ENCODE results near the gene PLCXD1.
"Not testable (repeated sequence)": the region's sequence is repeated elsewhere in the genome, so short reads cannot be mapped to it uniquely, and the experiment has no call there.

The PLCXD1 gene

DNA sequence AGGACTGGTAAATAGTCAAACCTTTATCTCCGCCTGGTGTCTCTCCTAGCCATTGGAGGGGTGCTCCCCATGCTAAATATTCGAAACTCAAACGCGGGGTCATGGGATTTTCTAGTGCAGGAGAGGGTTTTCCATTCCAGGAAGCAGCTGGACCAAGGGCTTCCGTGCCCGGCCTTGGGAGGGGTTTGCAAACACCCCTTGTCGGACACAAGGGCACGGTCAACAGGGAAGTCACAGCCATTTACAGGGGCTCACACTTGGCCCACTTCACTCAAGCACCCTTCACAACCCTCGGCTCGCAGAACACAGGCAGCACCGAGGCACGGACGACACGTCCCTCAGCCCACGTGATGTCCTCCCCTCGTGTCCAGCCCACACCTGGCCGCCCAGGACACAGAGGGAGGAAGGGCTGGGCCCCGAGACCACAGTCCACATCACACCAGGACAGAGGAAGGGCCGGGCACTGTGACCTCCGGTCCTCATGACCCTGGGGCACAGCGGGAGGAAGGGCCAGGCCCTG, 10.3 kb upstream of the PLCXD1 start:
- no peak for DNase-seq (ENCODE audit: low spot score)
- TF ChIP-seq, protein P1, sequence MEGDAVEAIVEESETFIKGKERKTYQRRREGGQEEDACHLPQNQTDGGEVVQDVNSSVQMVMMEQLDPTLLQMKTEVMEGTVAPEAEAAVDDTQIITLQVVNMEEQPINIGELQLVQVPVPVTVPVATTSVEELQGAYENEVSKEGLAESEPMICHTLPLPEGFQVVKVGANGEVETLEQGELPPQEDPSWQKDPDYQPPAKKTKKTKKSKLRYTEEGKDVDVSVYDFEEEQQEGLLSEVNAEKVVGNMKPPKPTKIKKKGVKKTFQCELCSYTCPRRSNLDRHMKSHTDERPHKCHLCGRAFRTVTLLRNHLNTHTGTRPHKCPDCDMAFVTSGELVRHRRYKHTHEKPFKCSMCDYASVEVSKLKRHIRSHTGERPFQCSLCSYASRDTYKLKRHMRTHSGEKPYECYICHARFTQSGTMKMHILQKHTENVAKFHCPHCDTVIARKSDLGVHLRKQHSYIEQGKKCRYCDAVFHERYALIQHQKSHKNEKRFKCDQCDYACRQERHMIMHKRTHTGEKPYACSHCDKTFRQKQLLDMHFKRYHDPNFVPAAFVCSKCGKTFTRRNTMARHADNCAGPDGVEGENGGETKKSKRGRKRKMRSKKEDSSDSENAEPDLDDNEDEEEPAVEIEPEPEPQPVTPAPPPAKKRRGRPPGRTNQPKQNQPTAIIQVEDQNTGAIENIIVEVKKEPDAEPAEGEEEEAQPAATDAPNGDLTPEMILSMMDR (IDR thresholded peaks at IDR 0.05; ENCODE audit: extremely low read depth, missing control alignments), result no peak

DNA sequence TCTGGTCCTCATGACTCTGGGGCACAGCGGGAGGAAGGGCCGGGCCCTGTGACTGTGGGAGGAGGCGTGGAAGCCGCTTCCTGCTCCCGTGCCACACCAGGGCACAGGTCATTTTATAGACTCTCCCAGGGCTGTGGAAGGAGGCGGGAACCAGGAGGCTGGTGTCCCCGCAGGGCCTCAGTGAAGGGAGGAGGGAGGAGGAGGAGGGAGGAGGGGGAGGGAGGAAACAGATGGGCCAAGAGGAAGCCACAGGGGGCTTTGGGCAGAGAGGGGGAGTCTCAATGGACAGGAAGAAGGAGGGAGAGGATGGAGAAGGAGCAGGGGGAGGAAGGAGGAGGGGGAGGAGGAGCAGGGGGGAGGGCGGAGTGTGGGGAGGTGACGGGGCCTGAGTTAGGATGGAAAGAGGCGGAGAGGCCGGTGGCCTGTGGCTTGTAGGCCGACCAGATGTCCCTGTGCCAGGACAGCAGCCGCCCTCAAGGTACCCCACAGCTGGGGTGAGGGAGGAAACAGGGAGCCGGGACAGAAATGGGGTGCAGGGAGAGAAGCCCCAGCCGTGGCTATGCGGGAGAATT, 6.2 kb upstream of the PLCXD1 start:
- DNase-seq (ENCODE audit: low spot score), result no peak

GRCh38 chrX:275476-275966, 5.7 kb upstream of the PLCXD1 start:
- no peak for DNase-seq (ENCODE audit: low spot score)
- TF ChIP-seq, protein P1 (IDR thresholded peaks at IDR 0.05; ENCODE audit: extremely low read depth, missing control alignments), result no peak

More for the DNA sequence above, 6.2 kb upstream of the PLCXD1 start:
- TF ChIP-seq, protein P1 (IDR thresholded peaks at IDR 0.05; ENCODE audit: extremely low read depth, missing control alignments), result no peak

DNA sequence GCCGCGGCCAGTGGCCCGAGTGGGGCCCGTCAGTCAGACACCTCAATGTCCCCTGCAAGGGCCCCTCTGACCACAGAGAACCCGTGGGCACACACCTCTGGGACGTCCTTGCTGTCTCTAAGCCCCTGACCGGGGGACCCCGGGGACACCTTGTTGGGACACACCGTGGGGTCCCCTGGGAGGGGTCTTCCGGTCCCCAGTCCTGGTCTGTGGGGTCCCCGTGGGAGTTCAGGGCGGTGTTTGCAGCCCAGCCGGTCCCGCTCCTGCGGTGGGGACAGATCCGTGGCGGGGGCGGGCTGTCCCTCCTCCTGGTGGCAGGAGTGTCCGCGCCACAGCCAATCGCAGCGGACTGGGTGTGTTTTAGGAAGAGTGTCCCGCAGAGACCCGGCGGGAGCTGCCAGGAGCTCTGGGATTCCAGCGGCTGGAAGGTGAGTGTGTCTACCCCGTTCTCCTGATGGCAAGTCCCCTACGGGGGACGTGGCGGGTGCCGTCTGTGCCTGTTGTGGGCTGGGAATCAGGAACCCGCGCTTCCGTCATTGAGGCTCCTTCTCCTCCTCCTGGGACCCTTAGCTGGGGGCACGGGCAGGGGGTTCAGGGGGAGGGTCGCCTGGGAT, 5.1 kb upstream of the PLCXD1 start:
- DNase-seq (ENCODE audit: low spot score), result peak; percentile 88
- TF ChIP-seq, protein P1 (IDR thresholded peaks at IDR 0.05; ENCODE audit: extremely low read depth, missing control alignments), result no peak

- DNase-seq (ENCODE audit: low spot score), result peak; percentile 56
- TF ChIP-seq, protein P1 (IDR thresholded peaks at IDR 0.05; ENCODE audit: extremely low read depth, missing control alignments), result no peak
Measured at GRCh38 chrX:276581-277201, 4.5 kb upstream of the PLCXD1 start.

- not testable (repeated sequence) for DNase-seq (ENCODE audit: low spot score)
Measured at GRCh38 chrX:279757-280604, 1.2 kb upstream of the PLCXD1 start.

DNA sequence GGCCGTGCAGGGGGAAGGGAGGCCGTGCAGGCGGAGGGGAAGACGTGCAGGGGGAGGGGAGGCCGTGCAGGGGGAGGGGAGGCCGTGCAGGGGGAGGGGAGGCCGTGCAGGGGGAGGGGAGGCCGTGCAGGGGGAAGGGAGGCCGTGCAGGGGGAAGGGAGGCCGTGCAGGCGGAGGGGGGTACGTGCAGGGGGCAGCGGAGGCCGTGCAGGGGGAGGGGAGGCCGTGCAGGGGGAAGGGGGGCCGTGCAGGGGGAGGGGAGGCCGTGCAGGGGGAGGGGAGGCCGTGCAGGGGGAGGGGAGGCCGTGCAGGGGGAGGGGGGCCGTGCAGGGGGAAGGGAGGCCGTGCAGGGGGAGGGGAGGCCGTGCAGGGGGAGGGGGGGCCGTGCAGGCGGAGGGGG, 459 bp upstream of the PLCXD1 start:
- not testable (repeated sequence) for DNase-seq (ENCODE audit: low spot score)

DNA sequence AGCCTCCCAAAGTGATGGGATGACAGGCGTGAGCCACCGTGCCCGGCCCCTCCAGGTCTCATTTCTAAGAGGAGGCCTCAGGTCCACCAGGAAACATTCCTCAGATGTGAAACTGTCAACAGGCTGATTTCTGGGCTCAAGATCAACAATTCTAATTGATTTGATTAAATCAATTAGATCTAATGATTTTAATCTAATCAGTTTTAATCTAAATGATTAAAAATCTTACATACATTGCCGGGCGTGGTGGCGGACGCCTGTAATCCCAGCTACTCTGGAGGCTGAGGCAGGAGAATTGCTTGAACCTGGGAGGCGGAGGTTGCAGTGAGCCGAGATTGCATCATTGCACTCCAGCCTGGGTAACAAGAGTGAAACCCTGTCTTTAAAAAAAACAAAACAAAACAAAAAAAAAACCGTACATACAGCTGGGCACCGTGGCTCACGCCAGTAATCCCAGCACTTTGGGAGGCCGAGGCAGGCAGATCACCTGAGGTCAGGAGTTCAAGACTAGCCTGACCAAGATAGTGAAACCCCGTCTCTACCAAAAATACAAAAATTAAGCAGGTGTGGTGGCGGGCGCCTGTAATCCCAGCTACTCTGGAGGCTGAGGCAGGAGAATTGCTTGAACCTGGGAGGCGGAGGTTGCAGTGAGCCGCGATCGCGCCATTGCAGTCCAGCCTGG, 960 bp downstream of the PLCXD1 start:
- DNase-seq (ENCODE audit: low spot score), result not testable (repeated sequence)

All from GM20000 (cell line).